SW480 (cell line): ENCODE measurements around the gene DISC1.
"Not testable (repeated sequence)": the region's sequence is repeated elsewhere in the genome, so short reads cannot be mapped to it uniquely, and the experiment has no call there.

Experiments
- DNase-seq: peaks from one replicate; pipeline ENCODE4 v3.0.0-alpha.2; 2016; ENCODE audit warnings: low spot score

DISC1 gene

DNA sequence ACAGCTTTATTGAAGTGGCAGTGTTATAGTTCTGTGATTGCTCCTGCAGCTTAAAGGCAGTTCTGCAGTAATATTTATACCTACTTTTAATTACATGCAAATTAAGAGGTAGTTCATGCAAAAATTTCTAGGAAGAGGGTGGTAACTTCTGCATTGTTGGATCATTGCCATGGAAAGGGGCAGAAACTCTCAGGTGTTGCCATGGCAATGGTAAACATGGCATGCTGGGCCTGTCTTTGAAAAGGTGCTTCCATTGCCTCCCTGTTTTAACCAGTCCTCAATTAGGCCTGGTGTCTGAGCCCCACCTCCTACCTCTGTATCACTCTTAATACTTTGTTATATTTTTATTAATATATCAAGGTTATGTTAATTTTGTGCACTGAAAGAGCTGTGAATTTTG, 104.7 kb downstream of the DISC1 start:
- no peak for DNase-seq

DNA sequence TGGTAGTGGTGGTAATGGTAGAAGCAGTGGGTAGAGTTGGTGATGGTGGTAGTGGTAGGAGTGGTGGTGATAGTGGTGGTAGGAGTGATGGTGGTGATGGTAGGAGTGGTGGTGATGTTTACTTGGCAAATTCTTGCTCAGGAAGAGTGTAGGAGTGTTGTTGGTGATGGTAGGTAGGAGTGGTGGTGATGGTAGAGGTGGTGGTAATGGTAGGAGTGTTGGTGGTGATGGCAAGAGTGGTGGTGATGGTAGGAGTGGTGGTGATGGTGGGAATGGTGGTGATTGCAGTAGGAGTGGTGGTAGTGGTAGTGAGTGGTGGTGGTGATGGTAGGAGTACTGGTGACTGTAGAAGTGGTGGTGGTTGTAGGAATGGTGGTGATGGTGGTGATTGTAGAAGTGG, 106.5 kb downstream of the DISC1 start:
- no peak for DNase-seq

DNA sequence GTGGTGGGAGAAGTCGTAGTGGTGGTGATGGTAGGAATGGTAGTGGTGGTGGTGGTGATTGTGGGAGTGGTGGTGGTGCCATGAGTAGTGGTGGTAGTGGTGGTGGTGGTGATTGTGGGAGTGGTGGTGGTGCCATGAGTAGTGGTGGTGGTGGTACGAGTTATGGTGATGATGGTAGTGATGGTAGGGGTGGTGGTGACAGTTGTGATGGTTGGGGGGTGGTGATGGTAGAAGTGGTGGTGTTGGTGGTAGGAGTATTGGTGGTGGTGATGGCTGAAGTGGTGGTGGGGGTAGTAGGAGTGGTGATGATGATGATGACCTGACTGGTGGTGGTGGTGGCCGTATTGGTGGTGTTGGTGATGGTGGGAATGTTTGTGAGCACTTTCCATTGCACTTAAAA, 107.1 kb downstream of the DISC1 start:
- DNase-seq: no peak

DNA sequence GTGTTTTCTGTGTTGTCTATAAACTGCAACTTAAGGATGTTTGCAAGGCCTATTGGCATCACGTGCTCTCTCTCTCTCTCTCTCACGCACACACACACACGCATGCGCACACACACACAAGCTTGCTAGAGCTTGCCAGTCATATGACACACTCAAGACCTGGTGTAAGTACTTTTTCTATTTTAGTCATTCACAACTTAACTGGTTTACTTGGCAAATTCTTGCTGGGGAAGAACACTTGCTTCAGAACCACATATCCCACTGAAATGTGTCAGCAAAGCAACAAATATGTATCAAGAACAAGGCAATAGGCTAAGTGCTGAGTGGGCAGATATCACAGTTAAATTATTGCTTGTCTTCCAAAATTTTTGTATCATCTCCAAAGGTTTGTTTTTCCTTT, 107.8 kb downstream of the DISC1 start:
- DNase-seq: no peak

DNA sequence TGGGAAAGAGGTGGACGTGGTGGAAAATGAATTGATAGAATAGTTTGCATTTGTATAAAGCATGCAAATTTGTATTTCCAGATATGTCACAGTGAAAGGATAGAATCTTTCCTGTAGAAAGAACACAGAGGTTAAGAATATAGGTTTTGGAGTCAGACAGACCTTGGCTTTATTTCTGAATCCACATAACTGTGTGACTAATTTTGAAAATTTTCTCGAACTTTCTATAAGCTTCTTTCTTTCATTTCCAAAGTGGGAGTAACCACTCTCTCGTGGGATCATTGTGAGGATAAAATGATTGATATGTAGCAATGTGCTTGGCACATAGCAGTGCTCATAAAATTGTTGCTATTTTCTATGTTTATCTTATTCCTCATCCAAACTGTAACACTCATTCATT, 108.8 kb downstream of the DISC1 start:
- no peak for DNase-seq

DNA sequence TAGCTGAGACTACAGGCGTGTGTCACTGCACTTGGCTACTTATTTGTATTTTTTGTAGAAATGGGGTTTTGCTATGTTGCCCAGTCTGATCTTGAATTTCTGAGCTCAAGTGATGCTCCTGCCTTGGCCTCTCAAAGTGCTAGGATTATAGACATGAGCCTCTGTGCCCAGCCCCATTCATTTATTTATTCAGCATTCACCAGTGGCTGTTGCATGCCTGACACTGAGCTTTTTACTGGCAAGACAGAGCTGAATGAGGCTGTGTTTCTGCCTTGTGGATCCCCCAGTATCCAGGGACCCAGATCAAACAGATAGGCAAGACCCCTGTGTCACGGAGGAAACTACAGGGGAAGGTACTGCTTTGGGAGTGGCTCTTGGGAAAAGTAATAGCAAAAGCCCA, 109.4 kb downstream of the DISC1 start:
- no peak for DNase-seq

DNA sequence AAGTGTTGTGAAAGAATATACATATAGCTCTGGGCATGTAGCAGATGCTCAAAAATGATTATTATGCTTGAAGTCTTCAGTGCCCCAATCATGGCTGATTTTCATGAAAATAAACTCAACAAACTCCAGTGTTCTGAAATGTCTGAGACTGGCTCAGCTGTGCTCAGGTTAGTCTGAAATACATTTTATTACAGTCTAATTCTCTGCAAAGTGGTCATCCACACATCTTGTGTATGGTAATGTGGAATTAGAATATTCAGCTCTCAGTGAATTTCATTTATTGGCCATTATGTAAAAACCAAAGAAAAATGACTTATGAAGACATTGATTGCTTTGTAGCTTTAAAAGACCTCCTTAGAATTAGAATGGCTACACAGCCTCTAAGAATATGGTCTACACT, 109.9 kb downstream of the DISC1 start:
- no peak for DNase-seq

DNA sequence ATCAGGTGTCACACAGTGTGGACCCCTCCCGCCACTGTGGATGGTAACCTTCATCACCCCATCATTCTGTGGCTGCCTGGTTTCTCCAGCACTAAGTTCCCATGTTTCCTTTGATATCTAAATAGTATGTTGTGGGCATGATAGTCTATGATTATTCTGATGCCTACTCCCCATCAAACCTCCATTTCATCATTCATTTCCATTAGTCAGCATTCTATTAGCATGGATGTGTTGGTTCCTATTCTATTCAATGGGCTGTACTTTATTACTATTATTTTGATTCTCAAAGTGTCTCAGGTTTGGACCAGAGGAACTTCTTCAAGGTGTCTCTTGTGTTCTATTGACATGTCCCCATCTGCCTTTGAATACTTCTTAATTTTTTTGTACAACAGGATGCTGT, 112.0 kb downstream of the DISC1 start:
- no peak for DNase-seq

DNA sequence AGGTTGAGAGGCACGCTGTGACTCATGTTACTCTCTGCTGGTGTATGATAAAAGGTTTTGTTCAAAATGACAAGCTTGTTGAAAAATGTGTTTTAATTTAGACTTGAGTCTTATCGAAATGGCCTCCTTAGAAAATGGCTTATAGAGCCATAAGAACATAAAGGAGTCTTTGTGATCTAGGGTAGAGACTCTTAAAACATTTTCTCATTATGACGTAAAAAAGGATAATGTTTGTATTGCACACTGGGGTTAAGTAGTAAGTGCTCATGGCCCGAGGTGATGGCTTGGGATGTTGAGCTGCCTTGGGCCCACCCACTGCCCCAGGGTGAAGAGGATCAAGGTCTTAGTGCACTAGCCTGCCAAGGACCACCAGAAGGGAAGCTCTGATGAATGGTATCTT, 117.4 kb downstream of the DISC1 start:
- no peak for DNase-seq

DNA sequence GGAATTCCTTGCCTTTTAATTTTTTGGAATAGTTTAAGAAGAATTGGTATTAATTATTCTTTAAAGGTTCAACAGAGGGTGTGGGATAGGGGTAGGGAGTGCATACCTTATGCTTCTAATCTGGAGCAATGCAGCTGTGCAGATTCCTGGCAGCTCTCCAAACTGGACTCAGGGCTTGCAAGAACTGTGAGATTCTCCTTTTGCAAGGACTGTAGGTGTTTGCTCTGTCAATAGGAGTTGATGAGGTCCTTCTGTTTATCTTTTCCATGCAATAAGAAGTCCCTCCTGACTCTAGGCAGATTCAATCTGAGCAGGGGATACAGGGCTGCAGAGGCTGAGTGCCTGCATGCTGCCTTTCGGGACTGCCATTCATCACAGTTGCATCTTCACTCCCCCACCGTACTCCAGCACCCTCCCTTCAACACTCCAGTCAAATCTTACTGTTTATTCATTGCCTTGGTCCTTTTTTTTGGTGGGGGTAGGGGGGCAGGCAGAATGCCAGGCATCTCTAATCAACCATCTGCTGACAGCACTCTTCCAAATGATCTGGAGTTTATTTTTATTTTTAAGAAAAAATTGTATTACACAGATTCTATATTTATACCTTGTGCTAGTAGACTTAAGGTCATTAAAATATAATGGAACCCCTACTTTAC, 122.3 kb downstream of the DISC1 start:
- DNase-seq: no peak

DNA sequence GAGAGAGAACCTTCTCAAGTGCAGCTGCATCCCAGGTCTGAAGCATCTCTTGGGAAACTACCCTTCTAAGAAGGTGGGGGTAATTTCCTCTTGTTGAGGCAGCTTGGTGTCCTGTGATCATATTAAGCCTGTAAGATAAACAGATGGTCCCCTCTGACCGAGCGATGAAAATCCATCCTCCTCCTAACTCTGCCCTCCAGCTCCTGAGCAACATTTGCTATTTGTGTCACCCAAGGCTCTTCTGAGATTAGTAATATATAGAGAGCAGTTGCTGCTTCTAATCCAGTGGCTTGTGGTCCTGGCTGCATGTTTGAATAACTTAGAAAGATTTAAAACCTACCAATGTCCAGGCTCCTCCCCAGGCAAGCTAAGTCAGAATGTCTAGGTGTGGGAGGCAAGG, 123.7 kb downstream of the DISC1 start:
- no peak for DNase-seq

DNA sequence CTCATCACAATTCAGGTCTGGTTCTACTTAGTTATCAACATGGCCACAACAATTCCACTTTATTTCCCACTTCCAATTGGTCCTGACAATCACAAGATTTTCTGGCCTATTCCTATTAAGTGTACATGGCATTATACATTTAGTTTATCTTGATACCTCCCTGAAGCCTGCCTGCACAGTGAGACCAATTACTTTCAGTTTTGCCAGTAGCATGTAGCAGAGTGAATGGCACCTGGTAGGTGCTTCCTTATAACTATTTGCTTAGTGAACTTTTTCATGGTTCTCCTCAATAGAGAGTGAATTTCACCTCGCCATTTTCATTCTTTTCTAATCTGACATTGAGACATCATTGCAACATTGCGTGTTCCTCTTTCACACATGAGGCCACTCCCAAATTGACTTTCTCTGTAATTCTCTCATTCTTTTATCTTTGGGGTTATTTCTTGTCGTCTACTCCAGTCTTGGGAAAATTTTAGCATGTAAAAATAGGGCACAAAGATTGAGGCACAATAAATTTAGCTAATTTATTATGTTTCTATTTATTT, 124.3 kb downstream of the DISC1 start:
- no peak for DNase-seq

DNA sequence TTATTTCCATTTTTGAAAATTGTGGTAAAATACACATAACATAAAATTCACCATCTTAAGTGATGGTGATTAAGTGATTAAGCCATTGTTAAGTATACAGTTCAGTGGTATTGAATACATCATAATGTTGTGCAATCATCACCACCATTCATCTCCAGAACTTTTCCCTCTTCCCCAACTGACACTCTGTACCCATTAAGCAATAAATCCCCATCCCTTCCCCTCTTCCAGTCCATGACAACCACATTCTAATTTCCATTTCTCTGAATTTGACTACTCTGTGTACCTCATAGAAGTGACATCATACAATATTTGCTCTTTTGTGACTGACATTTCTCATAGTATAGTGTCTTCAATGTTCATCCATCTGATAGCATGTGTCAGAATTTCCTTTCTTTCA, 124.8 kb downstream of the DISC1 start:
- no peak for DNase-seq

DNA sequence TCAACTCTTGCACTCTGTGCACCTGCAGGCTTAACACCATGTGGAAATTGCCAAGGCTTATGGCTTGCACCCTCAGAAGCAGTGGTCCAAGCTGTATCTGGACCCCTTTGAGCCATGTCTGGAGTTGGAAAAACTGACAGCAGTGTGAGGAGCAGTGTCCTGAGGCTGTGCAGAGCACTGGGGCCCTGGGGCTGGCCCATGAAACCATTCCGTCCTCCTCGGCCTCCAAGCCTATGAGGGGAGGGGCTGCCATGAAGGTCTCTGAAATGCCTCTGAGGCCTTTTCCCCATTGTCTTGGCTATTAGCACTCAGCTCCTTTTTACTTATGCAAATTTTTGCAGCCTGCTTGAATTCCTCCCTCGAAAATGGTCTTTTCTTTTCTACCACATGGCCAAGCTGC, 126.7 kb downstream of the DISC1 start:
- DNase-seq: no peak

DNA sequence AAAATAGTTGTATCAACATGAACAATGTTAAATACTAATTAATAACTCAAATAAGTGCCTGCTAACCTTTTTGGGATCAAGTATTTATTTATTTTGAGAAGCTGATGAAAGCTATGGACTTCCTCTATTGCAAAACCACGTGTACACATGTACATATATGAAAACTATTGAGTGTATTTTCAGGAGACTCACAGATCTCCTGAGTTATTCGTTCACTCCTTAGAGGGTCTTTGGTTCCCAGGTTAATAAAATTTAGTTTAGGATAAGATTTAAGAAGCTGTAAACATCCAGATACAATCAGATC, 130.5 kb downstream of the DISC1 start:
- DNase-seq: no peak

DNA sequence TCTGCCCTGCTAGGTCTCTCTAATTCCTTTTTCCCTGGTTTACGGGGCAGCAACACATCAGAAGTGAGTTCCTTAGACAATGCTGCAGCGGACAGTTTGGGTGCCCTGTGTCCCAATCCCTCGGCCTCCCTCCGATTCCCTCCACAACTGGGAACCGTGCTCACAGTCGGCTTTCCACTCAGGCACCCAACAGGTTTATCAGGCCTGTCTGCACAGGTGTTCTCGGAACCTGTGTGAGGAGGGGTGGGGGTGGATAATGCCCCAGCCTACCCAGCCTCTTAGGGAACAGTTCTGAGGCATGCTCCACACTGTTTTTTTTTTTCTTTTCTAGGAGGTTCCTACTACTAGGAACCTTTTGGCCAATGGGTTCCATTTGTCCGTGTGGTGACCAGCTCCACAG, 131.2 kb downstream of the DISC1 start:
- DNase-seq: no peak

DNA sequence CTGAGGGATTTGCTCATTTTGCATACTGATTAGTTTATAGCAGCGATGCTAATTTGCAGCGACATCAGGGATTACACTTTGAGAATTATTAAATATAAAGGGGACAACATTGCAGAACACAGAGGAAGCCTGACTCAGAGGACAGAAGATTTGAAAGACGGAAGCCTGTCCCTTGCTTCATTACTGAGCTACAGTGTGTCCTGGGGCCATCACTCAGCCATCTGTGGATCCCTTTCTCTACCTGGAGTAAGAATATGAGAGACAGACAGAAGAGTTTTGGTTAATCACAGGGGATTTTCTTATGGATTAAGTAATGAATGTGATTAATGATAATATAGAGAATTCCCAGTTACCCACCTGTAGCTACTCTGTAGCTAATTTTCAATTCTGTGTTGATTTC, 134.7 kb downstream of the DISC1 start:
- DNase-seq: no peak

DNA sequence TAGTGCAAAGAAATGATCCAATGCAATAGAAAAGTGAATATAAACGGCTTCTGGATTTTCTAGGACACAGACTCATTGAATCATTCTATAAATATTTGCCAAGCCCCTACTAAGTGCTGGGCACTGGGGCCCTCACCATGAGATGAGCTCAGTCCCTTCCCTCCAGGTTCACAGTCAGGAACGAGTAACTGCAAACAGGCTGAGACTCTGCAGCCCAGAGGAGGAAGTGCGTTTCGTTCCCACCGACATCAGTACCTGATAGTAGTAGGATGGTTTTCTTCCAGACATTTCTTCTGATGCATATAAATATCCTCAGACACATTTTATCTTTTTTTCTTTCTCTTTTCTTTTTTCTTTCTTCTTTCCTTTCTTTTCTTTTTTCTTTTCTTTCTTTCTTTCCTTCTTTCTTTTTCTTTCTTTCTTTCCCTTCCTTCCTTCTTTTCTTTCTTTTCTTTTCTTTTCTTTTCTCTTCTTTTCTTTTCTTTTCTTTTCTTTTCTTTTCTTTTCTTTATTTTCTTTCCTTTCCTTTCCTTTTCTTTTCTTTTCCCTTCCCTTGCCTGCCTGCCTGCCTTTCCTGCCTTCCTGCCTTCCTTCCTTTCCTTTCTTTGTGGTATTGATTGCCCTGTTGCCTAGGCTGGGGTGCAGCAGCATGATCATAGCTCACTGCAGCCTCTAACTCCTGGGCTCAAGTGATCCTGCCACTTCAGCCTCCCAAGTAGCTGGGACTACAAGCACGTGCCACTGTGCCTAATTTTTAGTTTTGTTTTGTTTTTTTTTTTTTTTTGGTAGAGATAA, 135.4 kb downstream of the DISC1 start:
- DNase-seq: no peak

DNA sequence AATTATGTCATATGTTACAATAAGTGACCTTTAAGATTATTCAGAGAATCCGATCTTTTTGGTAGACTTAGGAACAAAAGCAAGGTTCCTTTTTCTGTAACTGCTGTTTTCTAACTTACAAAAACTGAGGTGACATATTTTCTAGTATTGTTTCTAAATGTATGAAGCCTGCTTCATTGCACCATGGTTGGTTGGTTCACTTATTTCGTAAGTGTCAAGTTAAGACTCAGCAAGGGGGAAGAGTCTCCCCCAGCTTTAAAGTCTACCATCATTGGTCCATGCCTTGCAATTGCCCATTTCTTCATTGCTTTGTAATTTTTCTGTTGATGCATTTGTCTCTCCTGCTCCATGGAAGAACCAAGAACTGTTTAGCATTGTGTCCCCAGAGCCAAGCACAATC, 136.9 kb downstream of the DISC1 start:
- no peak for DNase-seq

DNA sequence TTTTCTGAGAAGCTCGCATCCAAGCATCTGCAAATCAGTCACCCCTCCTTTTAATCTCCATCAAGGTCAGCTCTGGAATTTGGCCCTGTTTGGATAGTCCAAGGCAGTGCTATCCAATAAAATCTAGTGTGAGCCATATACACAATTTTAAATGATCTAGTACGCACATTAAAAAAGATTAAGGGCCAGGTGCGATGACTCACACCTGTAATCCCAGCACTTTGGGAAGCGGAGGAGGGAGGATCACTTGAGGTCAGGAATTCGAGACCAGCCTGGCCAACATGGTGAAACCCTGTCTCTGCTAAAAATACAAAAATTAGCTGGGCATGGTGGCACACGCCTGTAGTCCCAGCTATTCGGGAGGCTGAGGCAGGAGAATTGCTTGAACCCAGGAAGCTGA, 139.2 kb downstream of the DISC1 start:
- not testable (repeated sequence) for DNase-seq

DNA sequence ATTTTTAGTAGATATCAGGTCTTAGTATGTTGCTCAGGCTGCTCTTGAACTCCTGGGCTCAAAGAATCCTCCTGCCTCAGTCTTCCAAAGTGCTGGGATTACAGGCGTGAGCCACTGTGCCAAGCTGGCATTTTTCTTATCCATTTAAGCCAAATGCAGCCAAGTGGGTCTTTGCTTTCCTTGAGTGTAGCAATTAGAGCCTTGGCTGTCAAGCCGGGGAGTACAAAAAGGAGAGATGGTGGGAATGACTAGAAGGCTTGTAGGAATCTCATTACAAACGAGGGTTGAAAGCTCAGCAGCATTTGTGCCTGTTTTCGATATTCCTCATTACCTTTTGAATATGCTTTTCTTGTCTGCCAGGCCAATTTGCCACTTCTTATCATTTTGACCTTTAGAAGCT, 140.9 kb downstream of the DISC1 start:
- no peak for DNase-seq

DNA sequence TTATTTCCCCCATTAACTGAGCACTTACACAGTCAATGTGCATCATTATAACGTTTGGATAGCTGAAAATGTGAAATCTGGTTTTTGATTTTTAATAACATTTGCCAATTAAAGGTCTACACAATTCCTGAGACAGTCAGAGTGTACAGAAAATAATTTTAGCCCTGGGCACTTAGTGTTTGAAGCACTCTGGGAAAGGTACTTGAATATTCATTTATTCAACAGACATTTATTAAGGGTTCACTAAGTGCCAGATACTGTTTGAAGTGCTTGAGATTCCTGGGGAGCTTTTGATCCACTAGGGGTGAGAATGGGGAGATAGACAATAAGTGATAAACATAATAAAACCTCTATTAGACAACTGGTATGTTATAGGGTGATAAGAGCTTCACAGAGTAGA, 141.8 kb downstream of the DISC1 start:
- no peak for DNase-seq

DNA sequence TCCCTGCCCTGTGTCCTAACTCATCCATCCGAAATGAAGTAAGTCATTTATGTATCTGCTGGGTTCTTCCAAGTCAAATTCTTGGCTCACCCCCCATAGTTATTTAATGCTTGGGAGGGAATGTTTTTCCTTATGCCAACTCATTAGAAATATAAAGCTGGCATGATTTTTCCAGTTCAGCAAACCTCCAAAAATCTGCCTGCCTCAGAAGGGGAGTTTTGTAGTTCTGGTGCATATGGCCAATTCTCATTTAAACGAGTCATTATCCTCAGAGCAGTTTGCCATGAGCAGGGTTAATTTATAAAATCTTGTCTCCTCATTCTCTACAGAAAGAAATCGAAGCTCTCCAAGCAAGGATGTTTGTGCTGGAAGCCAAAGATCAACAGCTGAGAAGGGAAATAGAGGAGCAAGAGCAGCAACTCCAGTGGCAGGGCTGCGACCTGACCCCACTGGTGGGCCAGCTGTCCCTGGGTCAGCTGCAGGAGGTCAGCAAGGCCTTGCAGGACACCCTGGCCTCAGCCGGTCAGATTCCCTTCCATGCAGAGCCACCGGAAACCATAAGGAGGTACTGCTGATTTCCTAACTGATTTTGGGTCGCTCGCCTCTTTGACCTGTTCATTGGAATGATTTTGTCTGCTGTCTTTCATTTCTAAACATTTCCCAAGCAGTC, 144.1 kb downstream of the DISC1 start:
- DNase-seq: no peak
